OCI-LY1 (cell line): ENCODE results near the gene FAM222A.

Experiments used
- CTCF ChIP-seq: fragments of 200-600 bp; sonication (generic), shearing (Covaris generic); IDR thresholded peaks from 2 replicates; pipeline ENCODE4 v1.5.1; 2017; ENCODE audit warnings: mild to moderate bottlenecking, antibody characterized with exemption, low read length, moderate library complexity, mixed read lengths
- EZH2 ChIP-seq: fragments of 200-600 bp; sonication (generic), shearing (Covaris generic); IDR thresholded peaks from 2 replicates; pipeline ENCODE4 v1.8.0; 2017; ENCODE audit warnings: borderline replicate concordance, mixed run types, mild to moderate bottlenecking, antibody characterized with exemption, low read length, moderate library complexity, mixed read lengths

DNA sequence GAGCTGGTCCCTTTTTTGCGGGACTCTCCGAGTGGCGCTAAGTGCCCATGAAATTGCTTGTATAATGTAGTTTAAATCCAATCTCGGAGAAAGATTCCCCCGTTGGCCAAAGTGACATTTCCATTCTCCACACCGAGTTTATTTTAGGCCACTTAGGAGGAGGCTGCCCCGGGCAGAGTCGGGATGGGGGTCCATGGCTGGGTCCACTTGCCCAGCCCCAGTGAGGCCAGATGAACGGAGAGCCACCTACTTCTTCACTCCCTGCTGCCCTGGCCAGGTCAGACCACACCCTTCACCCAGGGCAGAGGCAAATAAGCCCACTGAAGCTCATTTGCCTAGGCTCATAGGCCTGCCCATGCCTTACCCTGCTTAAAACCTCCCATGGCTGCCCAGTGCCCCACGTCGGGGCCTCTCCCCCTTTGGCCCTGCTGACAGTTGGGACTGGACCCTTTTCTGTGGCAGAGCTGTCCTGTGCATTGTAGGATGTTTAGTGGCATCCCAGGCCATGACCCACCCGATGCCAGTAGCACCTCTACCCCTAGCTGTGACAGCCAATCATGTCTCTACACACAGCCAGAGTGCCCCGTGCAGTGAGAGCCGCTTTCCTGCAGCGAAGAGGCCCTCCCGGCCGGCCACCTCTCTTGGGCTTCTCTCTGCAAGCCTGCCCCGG is 51.3 kb downstream of the FAM222A start:
- TF ChIP-seq EZH2 (no peak), CTCF (no peak)
